Measurements from ENCODE around the gene SLC6A8.

SLC6A8 gene

DNA sequence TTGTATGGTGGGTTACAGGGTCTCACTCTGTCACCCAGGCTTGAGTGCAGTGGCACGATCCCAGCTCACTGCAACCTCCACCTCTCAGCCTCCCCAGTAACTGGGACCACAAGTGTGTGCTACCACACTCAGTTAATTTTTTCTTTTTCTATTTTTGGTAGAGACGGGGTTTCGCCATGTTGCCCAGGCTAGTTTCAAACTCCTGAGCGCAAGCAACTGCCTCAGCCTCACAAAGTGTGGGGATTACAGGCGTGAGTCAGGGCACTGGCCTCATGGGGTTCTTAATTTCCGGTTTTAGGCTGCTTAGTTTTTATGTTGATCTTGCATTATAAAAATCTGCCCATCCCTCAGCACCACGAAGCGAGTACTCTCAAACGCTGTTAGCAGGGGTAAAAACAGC is 29.7 kb downstream of the SLC6A8 start:
- Histone ChIP-seq H3K36me3 (ENCODE audit: control insufficient read depth, insufficient read depth, low read length) (no peaks in the 10 kb centered on the region), H3K9me3 (ENCODE audit: control insufficient read depth, low read length) (no peaks in the 10 kb centered on the region), H3K4me1 (ENCODE audit: control insufficient read depth, insufficient read depth, low read length) (peaks cover 6% of the 10 kb centered on the region), H3K9ac (ENCODE audit: low read length) (no peak overlapping the region), H3K4me3 (ENCODE audit: low read length) (no peak overlapping the region), H3K27me3 (ENCODE audit: control insufficient read depth, insufficient read depth, low read length) (no peaks in the 10 kb centered on the region)

DNA sequence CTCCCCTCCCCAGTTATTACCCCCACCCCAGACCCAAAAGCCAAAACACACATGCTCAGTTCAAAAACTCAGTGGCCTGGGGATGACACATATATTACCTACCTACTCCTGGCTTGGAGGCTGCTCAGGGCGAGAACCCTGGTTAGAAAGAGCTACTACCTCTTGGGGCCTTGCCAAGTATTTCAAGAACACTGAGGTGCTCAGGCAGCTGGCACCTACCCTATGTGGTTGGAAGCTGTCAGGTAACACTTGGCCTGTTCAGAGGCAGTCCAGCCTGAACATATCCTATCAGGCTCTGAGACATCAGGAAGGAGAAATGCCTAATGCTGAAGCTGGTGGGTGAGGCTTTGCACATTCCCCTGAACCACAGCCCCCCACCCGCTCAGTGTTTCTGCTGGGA is 31.5 kb downstream of the SLC6A8 start:
- Histone ChIP-seq H3K9ac (ENCODE audit: low read length) (no peak overlapping the region), H3K9me3 (ENCODE audit: control insufficient read depth, low read length) (no peaks in the 10 kb centered on the region), H3K4me1 (ENCODE audit: control insufficient read depth, insufficient read depth, low read length) (peaks cover 6% of the 10 kb centered on the region), H3K27me3 (ENCODE audit: control insufficient read depth, insufficient read depth, low read length) (no peaks in the 10 kb centered on the region), H3K4me3 (ENCODE audit: low read length) (no peak overlapping the region), H3K36me3 (ENCODE audit: control insufficient read depth, insufficient read depth, low read length) (no peaks in the 10 kb centered on the region)

DNA sequence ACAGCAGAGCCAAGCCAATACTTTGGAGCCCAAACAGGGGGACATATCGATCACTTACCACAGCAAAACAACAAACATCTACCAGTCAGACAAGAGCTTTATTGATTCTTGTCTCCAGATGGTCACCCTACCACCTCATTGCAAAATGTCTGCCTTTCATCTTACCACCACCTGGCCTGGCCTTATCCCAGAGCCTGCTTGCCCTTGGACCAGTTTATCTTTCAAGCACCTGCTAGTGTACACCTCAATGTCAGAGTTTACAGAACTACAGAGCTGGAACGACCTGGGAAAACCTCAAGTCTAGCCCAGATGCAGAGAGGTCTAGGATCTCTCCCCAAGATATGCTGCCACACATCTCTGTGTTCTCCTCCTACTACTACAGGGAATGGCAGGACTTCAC is 32.0 kb downstream of the SLC6A8 start:
- Histone ChIP-seq H3K27me3 (ENCODE audit: control insufficient read depth, insufficient read depth, low read length) (no peaks in the 10 kb centered on the region), H3K36me3 (ENCODE audit: control insufficient read depth, insufficient read depth, low read length) (no peaks in the 10 kb centered on the region), H3K9me3 (ENCODE audit: control insufficient read depth, low read length) (no peaks in the 10 kb centered on the region), H3K4me1 (ENCODE audit: control insufficient read depth, insufficient read depth, low read length) (peaks cover 6% of the 10 kb centered on the region), H3K4me3 (ENCODE audit: low read length) (no peak overlapping the region), H3K9ac (ENCODE audit: low read length) (no peak overlapping the region)

DNA sequence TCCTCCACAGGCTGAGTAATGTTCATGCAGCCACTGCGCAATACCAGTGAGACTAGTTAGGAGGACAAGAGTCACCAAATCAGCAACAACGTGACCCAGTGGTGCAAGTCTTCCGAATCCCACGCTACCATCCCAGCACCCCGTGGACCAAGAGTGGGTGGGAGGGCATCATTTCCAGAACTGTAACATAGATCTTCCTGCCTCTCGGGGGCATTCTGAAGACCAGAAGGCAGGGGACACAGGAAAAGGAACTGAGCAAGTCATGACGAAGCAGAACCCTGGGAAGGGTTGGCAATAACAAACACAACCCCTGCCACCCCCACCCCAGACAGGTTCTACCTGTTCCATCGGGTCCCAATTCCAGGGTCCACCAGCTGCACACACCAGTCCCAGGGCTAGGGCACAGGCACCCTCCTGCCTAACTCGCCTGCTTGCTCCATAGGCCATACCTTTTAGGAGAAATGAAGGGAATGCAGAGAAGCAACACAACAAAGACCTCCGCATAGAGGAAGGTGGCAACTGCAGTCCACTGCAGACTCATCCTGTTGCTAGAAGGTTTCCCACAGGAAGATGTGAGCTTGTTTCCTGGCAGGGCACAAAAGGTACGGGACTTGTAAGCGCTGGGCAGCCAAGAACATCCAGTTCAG is 35.1 kb downstream of the SLC6A8 start:
- Histone ChIP-seq H3K27me3 (ENCODE audit: control insufficient read depth, insufficient read depth, low read length) (no peaks in the 10 kb centered on the region), H3K4me3 (ENCODE audit: low read length) (no peak overlapping the region), H3K9ac (ENCODE audit: low read length) (peak overlapping the region; percentile 68), H3K4me1 (ENCODE audit: control insufficient read depth, insufficient read depth, low read length) (peaks cover 33% of the 10 kb centered on the region), H3K36me3 (ENCODE audit: control insufficient read depth, insufficient read depth, low read length) (no peaks in the 10 kb centered on the region), H3K9me3 (ENCODE audit: control insufficient read depth, low read length) (no peaks in the 10 kb centered on the region)

DNA sequence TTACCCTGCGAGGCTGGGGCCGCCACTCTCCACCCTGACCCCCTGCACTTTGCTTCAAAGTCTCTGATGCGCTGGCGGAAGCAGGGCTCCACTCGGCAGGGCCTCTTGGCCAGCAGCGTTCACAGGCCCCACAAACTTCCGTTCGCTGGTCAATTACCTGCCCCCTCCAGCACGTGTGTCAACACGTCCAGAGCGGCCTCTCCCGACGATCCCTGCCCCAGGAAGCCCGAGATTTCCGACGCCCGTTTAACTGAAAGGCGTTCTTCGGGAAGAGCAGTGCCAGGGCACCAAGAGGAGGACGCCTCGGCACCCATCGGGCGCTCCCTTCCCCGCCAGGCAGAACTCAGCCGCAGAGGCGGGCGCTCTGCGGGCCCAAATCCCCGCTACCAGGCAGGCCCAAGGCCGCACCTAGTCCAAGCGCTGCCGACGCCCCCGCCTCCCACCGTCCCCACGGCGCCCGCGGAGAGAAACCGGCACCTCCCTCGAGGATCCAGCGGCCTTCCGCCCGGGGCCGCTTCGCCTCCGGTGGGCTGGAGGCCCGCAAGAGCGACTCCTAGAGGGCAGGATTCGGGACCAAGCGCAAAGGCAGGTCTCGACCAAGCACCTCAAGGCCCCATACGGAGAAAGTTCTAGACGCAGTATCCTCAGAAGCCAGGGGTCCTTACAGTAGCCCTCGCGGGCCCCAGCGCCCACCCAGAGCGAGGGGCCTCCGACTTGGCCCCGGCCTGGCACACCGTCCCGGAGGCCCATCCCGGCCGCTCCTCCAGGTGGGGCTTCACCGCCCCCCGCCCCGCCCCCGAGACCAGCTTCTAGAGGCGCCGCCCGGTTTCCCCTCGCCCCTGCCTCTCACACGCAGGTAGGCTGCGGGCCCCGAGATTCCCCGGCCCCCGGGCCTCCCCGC is 35.9 kb downstream of the SLC6A8 start:
- Histone ChIP-seq H3K27me3 (ENCODE audit: control insufficient read depth, insufficient read depth, low read length) (no peaks in the 10 kb centered on the region), H3K4me3 (ENCODE audit: low read length) (no peak overlapping the region), H3K4me1 (ENCODE audit: control insufficient read depth, insufficient read depth, low read length) (peaks cover 37% of the 10 kb centered on the region), H3K9me3 (ENCODE audit: control insufficient read depth, low read length) (no peaks in the 10 kb centered on the region), H3K9ac (ENCODE audit: low read length) (peak overlapping the region; percentile 68), H3K36me3 (ENCODE audit: control insufficient read depth, insufficient read depth, low read length) (no peaks in the 10 kb centered on the region)

DNA sequence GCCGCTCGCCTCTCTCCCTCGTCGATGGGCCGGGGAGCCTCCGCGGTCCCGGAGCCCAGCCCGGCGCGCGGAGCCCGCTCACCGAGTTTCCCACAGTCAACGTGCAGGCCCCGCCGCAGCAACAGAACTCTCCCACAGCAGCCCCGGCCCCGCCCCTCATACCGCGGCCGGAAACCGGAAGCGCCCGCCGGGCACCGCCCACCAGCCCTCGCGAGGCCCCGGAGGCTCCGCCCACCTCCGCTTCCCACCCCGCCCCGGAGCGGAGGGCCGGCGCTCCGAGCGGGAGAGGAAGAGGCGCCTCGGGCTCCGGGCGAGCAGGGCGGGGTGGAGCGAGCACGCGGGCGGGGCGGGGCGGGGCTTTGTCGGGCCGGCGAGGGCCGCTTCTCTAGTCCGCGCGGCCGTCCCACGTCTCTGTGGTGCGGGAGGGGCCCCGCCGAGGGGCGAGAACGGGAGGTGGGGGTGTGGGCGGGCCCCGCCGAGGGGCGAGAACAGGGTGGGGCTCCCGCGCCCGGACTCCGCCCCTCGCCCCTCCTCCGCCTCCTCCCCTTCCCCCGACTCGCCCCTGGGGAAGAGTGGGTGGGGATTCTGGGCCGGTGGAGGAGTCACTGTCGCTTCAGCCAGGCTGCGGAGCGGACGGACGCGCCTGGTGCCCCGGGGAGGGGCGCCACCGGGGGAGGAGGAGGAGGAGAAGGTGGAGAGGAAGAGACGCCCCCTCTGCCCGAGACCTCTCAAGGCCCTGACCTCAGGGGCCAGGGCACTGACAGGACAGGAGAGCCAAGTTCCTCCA is 36.7 kb downstream of the SLC6A8 start, which contains the start of the genes ABCD1 and BCAP31:
TSS of gene ABCD1 (plus strand) at position 605 of the 787 bp plus-strand sequence. CDS start 411 bp downstream, outside the sequence.
TSS of gene BCAP31 (minus strand) at position 136 of the 787 bp plus-strand sequence. CDS start 1,143 bp downstream, outside the sequence.
- peak within 1 kb of the TSS; percentile 68 for H3K9ac ChIP-seq (ENCODE audit: low read length)
- H3K4me1 ChIP-seq (ENCODE audit: control insufficient read depth, insufficient read depth, low read length), result peaks cover 37% of the 10 kb centered on the region
- H3K36me3 ChIP-seq (ENCODE audit: control insufficient read depth, insufficient read depth, low read length), result no peaks in the 10 kb centered on the region
- no peaks in the 10 kb centered on the region for H3K27me3 ChIP-seq (ENCODE audit: control insufficient read depth, insufficient read depth, low read length)
- no peak within 1 kb of the TSS for H3K4me3 ChIP-seq (ENCODE audit: low read length)
- H3K9me3 ChIP-seq (ENCODE audit: control insufficient read depth, low read length), result no peaks in the 10 kb centered on the region

DNA sequence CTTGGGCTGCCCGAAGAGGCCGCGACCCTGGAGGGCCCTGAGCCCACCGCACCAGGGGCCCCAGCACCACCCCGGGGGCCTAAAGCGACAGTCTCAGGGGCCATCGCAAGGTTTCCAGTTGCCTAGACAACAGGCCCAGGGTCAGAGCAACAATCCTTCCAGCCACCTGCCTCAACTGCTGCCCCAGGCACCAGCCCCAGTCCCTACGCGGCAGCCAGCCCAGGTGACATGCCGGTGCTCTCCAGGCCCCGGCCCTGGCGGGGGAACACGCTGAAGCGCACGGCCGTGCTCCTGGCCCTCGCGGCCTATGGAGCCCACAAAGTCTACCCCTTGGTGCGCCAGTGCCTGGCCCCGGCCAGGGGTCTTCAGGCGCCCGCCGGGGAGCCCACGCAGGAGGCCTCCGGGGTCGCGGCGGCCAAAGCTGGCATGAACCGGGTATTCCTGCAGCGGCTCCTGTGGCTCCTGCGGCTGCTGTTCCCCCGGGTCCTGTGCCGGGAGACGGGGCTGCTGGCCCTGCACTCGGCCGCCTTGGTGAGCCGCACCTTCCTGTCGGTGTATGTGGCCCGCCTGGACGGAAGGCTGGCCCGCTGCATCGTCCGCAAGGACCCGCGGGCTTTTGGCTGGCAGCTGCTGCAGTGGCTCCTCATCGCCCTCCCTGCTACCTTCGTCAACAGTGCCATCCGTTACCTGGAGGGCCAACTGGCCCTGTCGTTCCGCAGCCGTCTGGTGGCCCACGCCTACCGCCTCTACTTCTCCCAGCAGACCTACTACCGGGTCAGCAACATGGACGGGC is 37.5 kb downstream of the SLC6A8 start:
- Histone ChIP-seq H3K36me3 (ENCODE audit: control insufficient read depth, insufficient read depth, low read length) (no peaks in the 10 kb centered on the region), H3K27me3 (ENCODE audit: control insufficient read depth, insufficient read depth, low read length) (no peaks in the 10 kb centered on the region), H3K4me1 (ENCODE audit: control insufficient read depth, insufficient read depth, low read length) (peaks cover 37% of the 10 kb centered on the region), H3K9me3 (ENCODE audit: control insufficient read depth, low read length) (no peaks in the 10 kb centered on the region), H3K4me3 (ENCODE audit: low read length) (no peak overlapping the region), H3K9ac (ENCODE audit: low read length) (peak overlapping the region; percentile 41)

DNA sequence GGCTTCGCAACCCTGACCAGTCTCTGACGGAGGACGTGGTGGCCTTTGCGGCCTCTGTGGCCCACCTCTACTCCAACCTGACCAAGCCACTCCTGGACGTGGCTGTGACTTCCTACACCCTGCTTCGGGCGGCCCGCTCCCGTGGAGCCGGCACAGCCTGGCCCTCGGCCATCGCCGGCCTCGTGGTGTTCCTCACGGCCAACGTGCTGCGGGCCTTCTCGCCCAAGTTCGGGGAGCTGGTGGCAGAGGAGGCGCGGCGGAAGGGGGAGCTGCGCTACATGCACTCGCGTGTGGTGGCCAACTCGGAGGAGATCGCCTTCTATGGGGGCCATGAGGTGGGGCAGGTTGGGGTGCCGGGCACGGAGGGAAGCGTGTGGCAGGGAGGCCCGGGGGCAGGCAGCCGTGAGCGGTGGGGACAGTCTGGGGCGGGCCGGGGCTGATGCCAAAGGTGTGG is 38.1 kb downstream of the SLC6A8 start:
- no peaks in the 10 kb centered on the region for H3K36me3 ChIP-seq (ENCODE audit: control insufficient read depth, insufficient read depth, low read length)
- H3K9me3 ChIP-seq (ENCODE audit: control insufficient read depth, low read length), result no peaks in the 10 kb centered on the region
- H3K4me3 ChIP-seq (ENCODE audit: low read length), result no peak overlapping the region
- H3K9ac ChIP-seq (ENCODE audit: low read length), result no peak overlapping the region
- no peaks in the 10 kb centered on the region for H3K27me3 ChIP-seq (ENCODE audit: control insufficient read depth, insufficient read depth, low read length)
- H3K4me1 ChIP-seq (ENCODE audit: control insufficient read depth, insufficient read depth, low read length), result peaks cover 37% of the 10 kb centered on the region

DNA sequence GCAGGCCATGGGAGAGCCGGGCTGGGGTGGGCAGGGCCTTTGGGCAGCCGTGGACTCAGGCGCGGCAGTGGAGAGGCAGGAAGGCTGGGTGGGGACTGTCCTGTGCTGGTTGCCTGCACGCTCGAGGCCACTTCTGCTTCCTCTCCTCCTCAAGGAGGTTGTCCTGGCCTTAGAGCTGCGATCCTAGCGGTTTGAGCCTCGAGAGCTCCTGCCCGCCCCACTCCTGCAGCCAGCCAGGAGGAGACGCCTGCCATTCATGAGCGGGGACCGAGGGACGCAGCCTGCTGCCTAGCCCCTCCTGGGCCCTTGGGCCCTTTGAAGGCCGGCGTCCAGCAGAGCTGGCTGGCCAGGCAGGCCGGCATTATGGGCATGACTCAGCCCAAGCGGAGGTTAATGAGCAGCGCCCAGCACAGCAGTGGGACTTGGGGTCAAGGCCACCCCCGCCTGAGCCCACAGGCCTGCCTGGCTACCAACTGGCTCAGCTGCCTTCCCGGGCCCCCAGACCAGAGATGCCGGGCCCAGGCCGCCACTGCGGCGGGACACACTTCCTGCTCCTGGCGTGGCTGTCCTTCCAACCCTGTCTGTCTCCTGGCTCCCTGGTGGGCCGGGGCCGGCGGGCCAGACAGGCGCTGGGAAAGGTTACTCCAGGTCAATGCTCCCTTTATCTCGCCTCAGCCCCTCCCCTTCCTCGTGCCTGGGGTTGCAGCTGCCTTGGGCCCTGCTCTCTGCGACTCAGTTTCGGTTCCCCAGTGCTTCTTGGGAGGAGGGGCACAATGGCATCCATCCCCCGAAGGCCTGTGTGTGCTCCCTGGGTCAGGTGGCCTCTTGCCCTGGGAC is 38.8 kb downstream of the SLC6A8 start:
- Histone ChIP-seq H3K9me3 (ENCODE audit: control insufficient read depth, low read length) (no peaks in the 10 kb centered on the region), H3K4me1 (ENCODE audit: control insufficient read depth, insufficient read depth, low read length) (peaks cover 37% of the 10 kb centered on the region), H3K4me3 (ENCODE audit: low read length) (no peak overlapping the region), H3K9ac (ENCODE audit: low read length) (no peak overlapping the region), H3K36me3 (ENCODE audit: control insufficient read depth, insufficient read depth, low read length) (no peaks in the 10 kb centered on the region), H3K27me3 (ENCODE audit: control insufficient read depth, insufficient read depth, low read length) (no peaks in the 10 kb centered on the region)

DNA sequence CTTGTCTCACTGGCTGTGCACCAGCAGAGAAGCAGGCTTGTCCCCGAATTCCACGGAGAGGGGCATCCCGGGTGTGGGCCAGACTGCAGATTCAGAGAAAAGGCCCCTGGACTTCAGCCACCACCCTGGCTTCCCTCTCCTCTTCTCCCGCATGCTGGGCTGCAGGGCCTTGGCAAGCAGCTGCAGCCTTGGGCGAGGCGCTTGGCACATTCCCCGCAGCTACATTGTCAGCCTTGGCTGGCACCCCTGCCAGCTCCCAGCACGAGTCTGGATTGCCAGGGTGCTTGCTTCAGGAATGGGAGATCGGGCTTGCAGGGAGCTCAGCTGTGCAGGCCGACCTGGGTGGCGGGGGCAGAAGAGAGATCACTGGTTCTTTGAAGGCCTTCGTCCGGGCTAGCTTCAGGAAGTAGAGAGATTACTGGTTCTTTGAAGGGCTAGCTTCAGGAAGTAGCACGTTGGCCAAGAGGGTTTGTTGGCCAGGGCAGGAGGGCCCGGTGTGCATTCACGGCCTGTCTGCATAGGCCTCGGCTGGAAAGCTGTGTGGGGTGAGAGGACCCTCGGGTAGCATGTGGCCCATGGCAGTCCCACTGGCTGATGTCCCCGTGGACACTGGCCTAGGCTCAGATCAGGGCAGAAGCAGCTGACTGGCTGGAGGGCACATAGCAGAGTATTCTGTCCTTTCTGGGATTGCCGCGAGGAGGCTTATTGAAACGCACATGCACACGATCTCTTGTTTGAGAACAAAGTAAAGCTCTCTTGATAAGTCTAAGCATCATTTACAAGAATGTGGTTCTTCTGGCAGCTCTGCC is 39.6 kb downstream of the SLC6A8 start:
- H3K9ac ChIP-seq (ENCODE audit: low read length), result no peak overlapping the region

More for the DNA sequence above, 39.6 kb downstream of the SLC6A8 start:
- Histone ChIP-seq H3K36me3 (ENCODE audit: control insufficient read depth, insufficient read depth, low read length) (no peaks in the 10 kb centered on the region), H3K9me3 (ENCODE audit: control insufficient read depth, low read length) (no peaks in the 10 kb centered on the region), H3K4me3 (ENCODE audit: low read length) (no peak overlapping the region), H3K4me1 (ENCODE audit: control insufficient read depth, insufficient read depth, low read length) (peaks cover 33% of the 10 kb centered on the region), H3K27me3 (ENCODE audit: control insufficient read depth, insufficient read depth, low read length) (no peaks in the 10 kb centered on the region)

All from mucosa of stomach (tissue), 1 donor.